SU-DHL-6 (cell line): ENCODE measurements around the gene FGF5.

Source experiments
- EZH2phosphoT487 ChIP-seq: fragments of 200-600 bp; sonication (generic), shearing (Covaris generic); conservative IDR thresholded peaks from 2 replicates; pipeline ENCODE4 v1.6.1; 2018; ENCODE audit warnings: mild to moderate bottlenecking, antibody characterized with exemption, low read length, moderate library complexity, mixed read lengths
- TF ChIP-seq, protein P1 (sequence below): fragments of 200-600 bp; sonication (generic); IDR thresholded peaks from one replicate; pipeline ENCODE4 v1.5.1; 2017; ENCODE audit warnings: antibody characterized with exemption, mild to moderate bottlenecking, low read length, moderate library complexity; ENCODE audit not compliant: insufficient read depth, poor library complexity, severe bottlenecking

DNA sequence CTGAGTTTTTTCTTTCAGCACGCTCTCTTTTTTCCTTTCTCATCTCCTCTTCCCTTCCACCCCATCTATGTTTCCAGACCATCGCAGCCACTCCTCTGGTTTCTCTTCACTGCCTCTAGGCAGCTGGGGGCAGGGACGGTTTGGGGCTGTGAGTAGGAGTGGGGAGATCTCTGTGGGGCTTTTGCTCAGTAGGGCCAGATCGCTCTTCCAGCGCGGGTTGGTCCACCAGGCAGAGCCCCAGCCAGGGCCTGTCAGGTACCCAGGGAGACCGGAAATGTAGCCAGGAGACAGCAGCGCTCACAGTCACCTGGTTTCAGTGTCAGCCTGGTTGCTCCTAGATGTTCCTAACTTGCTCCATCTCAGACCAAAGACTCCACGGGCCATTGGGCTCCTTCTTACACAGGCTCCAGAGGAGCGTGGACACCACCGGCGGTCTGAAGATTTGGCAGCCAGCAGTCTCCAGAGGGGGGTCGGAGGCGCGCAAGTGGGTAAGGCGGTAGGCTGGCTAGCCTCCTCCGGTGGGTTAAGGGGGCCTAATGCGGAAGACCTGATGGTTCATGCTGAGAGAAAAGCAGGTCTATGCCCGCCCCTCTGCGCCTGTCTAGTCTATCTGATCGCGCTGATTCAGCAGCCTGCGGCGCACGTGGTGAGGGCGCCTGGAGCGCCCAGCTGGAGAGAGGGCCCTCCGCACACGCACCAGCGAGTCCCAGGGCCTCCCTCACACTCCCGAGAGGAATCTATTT lies 1.8 kb downstream of the FGF5 start:
- TF ChIP-seq, protein P1, sequence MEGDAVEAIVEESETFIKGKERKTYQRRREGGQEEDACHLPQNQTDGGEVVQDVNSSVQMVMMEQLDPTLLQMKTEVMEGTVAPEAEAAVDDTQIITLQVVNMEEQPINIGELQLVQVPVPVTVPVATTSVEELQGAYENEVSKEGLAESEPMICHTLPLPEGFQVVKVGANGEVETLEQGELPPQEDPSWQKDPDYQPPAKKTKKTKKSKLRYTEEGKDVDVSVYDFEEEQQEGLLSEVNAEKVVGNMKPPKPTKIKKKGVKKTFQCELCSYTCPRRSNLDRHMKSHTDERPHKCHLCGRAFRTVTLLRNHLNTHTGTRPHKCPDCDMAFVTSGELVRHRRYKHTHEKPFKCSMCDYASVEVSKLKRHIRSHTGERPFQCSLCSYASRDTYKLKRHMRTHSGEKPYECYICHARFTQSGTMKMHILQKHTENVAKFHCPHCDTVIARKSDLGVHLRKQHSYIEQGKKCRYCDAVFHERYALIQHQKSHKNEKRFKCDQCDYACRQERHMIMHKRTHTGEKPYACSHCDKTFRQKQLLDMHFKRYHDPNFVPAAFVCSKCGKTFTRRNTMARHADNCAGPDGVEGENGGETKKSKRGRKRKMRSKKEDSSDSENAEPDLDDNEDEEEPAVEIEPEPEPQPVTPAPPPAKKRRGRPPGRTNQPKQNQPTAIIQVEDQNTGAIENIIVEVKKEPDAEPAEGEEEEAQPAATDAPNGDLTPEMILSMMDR, result no peak
- TF ChIP-seq EZH2phosphoT487, result no peak
